Fibroblast of lung (primary cell): ENCODE measurements around the gene GYPC. TPM values are rescaled to one million over a fixed set of nuclear protein-coding genes. Genes with fewer than 3 reads are reported as not detected.

Source experiments
- DNase-seq, 2 donors: peaks; one replicate each; pipeline versions ENCODE4 v3.0.0 to v3.0.0-alpha.2; 2010; ENCODE audit warnings: low read depth in 2 of 2
- H2AFZ ChIP-seq: 2 replicates; pipeline ENCODE4 v1.5.1; 2012; ENCODE audit warnings: low read length, control low read depth, inconsistent platforms
- H3K27ac ChIP-seq: 2 replicates; pipeline ENCODE4 v1.5.1; 2011; ENCODE audit warnings: low read length, control low read depth; ENCODE audit not compliant: insufficient read depth
- H3K27me3 ChIP-seq: 2 replicates; pipeline ENCODE4 v1.5.1; 2011; ENCODE audit warnings: mild to moderate bottlenecking, low read length; ENCODE audit not compliant: control insufficient read depth, insufficient read depth
- H3K36me3 ChIP-seq: 2 replicates; pipeline ENCODE4 v1.5.1; 2011; ENCODE audit warnings: low read length; ENCODE audit not compliant: control insufficient read depth, insufficient read depth
- H3K4me1 ChIP-seq: 2 replicates; pipeline ENCODE4 v1.5.1; 2011; ENCODE audit warnings: low read length; ENCODE audit not compliant: control insufficient read depth, insufficient read depth; ENCODE audit errors: extremely low read depth
- H3K4me2 ChIP-seq: 2 replicates; pipeline ENCODE4 v1.5.1; 2011; ENCODE audit warnings: low read length, control low read depth; ENCODE audit not compliant: insufficient read depth; ENCODE audit errors: extremely low read depth
- H3K4me3 ChIP-seq, 4 experiments: fragments of 200-600 bp in 1 of 4; sonication (generic) in 1 of 4; replicated peaks in 1 of 4; 2 replicates each; pipeline ENCODE4 v1.5.1; 2011 to 2016; ENCODE audit warnings: low read length in 4 of 4, low read depth in 3 of 4, mild to moderate bottlenecking in 3 of 4, control low read depth in 2 of 4, inconsistent platforms in 1 of 4, mixed read lengths in 1 of 4; ENCODE audit not compliant: insufficient read depth in 1 of 4; ENCODE audit errors: control extremely low read depth in 1 of 4
- H3K79me2 ChIP-seq: 2 replicates; pipeline ENCODE4 v1.5.1; 2012; ENCODE audit warnings: mild to moderate bottlenecking, low read length, inconsistent platforms; ENCODE audit not compliant: control insufficient read depth, insufficient read depth
- H3K9ac ChIP-seq: 2 replicates; pipeline ENCODE4 v1.5.1; 2011; ENCODE audit warnings: mild to moderate bottlenecking, low read length, control low read depth; ENCODE audit not compliant: insufficient read depth
- H3K9me3 ChIP-seq: 2 replicates; pipeline ENCODE4 v1.5.1; 2012; ENCODE audit warnings: low read depth, low read length; ENCODE audit not compliant: control insufficient read depth, insufficient read depth
- H4K20me1 ChIP-seq: 2 replicates; pipeline ENCODE4 v1.5.1; 2011; ENCODE audit warnings: low read length; ENCODE audit not compliant: control insufficient read depth, insufficient read depth; ENCODE audit errors: extremely low read depth
- CTCF ChIP-seq, 2 donors: IDR thresholded peaks in 1 of 2; conservative IDR thresholded peaks in 1 of 2; 1 replicate in 1 of 2; 2 replicates in 1 of 2; pipeline ENCODE4 v1.5.1; 2011 to 2012; ENCODE audit warnings: low read length in 2 of 2, control low read depth in 1 of 2, inconsistent platforms in 1 of 2, low read depth in 1 of 2, mild to moderate bottlenecking in 1 of 2
- EZH2 ChIP-seq: IDR thresholded peaks from 2 replicates; pipeline ENCODE4 v1.5.1; 2012; ENCODE audit warnings: low read length, control low read depth, mild to moderate bottlenecking; ENCODE audit errors: missing control alignments
- polyA plus RNA-seq, 2 donors: library from polyadenylated mRNA; depleted of rRNA in 1 of 2; stranded (reverse) in 1 of 2; unstranded in 1 of 2; fragments of >200 nt; gene quantifications; 2 replicates each; pipeline ENCODE4 v1.2.1, GENCODE V29; 2011 to 2012; ENCODE audit warnings: missing spikeins in 1 of 2
- total RNA-seq: library from RNA; depleted of rRNA; stranded (reverse); fragments of >200 nt; gene quantifications from 2 replicates; pipeline ENCODE4 v1.2.1, GENCODE V29; 2014

Gene GYPC
- total and polyA plus RNA-seq, 2 donors (not counting 1 experiment from before 2014, with no cell fraction given): 135 to 167 TPM

GRCh38 chr2:126678269-126679065 is 22.5 kb downstream of the GYPC start:
- no peaks in the 10 kb centered on the region for H3K36me3 ChIP-seq
- no peak for TF ChIP-seq EZH2
- TF ChIP-seq CTCF (conservative IDR thresholded peaks at IDR 0.05 in 1 of 2, IDR thresholded peaks at IDR 0.05 in 1 of 2; ENCODE audit: low read depth in 1 of 2, low read length in 2 of 2): no peak
- DNase-seq: no peak
- no peak overlapping the region for H3K4me2 ChIP-seq
- no peaks in the 10 kb centered on the region for H3K4me1 ChIP-seq
- no peak overlapping the region for H3K9ac ChIP-seq
- H3K4me3 ChIP-seq: no peak overlapping the region
- no peak overlapping the region for H2AFZ ChIP-seq
- no peaks in the 10 kb centered on the region for H4K20me1 ChIP-seq
- no peaks in the 10 kb centered on the region for H3K9me3 ChIP-seq
- H3K79me2 ChIP-seq: no peaks in the 10 kb centered on the region
- H3K27me3 ChIP-seq: no peaks in the 10 kb centered on the region
- H3K27ac ChIP-seq: no peak overlapping the region

- H3K9me3 ChIP-seq: no peaks in the 10 kb centered on the region
- H3K9ac ChIP-seq: no peak overlapping the region
- H3K79me2 ChIP-seq: no peaks in the 10 kb centered on the region
- TF ChIP-seq EZH2 (no peak), CTCF (conservative IDR thresholded peaks at IDR 0.05 in 1 of 2, IDR thresholded peaks at IDR 0.05 in 1 of 2; ENCODE audit: low read depth in 1 of 2, low read length in 2 of 2) (no peak)
- no peak for DNase-seq
- no peak overlapping the region for H2AFZ ChIP-seq
- no peaks in the 10 kb centered on the region for H3K4me1 ChIP-seq
- H4K20me1 ChIP-seq: no peaks in the 10 kb centered on the region
- H3K27me3 ChIP-seq: no peaks in the 10 kb centered on the region
- no peak overlapping the region for H3K4me2 ChIP-seq
- H3K4me3 ChIP-seq: no peak overlapping the region
- no peak overlapping the region for H3K27ac ChIP-seq
- H3K36me3 ChIP-seq: no peaks in the 10 kb centered on the region
These were observed 23.2 kb downstream of the GYPC start for GRCh38 chr2:126679094-126679713.

GRCh38 chr2:126681505-126681904 is 25.5 kb downstream of the GYPC start:
- Histone ChIP-seq H3K4me1 (no peaks in the 10 kb centered on the region), H3K27ac (no peak overlapping the region), H3K4me2 (no peak overlapping the region), H3K4me3 (no peak overlapping the region), H3K79me2 (no peaks in the 10 kb centered on the region), H3K36me3 (no peaks in the 10 kb centered on the region), H4K20me1 (no peaks in the 10 kb centered on the region), H3K27me3 (no peaks in the 10 kb centered on the region), H3K9me3 (no peaks in the 10 kb centered on the region), H3K9ac (no peak overlapping the region), H2AFZ (no peak overlapping the region)
- DNase-seq: no peak
- TF ChIP-seq EZH2 (no peak), CTCF (conservative IDR thresholded peaks at IDR 0.05 in 1 of 2, IDR thresholded peaks at IDR 0.05 in 1 of 2; ENCODE audit: low read depth in 1 of 2, low read length in 2 of 2) (no peak)
